ENCODE data around the gene DNAH17. TPM values are rescaled to one million over a fixed set of nuclear protein-coding genes. Genes with fewer than 3 reads are reported as not detected.

DNAH17 gene
- total RNA-seq, 1 donor from 2014 or later, result not detected

DNA sequence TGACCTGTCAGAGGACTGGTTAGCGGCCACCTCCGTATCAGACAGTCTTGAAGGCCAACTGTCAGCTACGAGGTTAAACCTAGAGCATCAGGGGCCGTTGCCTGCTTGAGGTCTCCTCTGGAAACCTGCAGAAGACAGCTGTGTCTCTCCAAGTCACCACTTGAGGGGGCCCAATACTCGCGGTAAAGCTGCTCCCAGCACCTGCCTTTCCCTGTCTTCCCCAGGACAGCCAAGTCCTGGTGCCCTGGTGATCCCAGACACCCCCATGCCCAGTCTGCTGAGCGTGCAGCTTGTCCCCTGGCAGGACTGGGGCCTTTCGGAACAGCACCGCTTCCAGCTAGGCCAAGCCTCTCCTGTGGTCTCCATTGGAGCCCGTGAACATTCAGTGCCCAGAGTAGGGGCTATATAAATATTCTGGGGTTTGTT, 80.1 kb downstream of the DNAH17 start:
- Histone ChIP-seq H3K4me3 (no peak overlapping the region), H3K27me3 (no peaks in the 10 kb centered on the region), H3K27ac (no peak overlapping the region), H3K4me1 (no peaks in the 10 kb centered on the region), H3K9me3 (no peaks in the 10 kb centered on the region), H3K36me3 (no peaks in the 10 kb centered on the region)
- DNase-seq (ENCODE audit: low spot score in 2 of 2), result peak; percentile 19 to 68
- TF ChIP-seq, protein P1, sequence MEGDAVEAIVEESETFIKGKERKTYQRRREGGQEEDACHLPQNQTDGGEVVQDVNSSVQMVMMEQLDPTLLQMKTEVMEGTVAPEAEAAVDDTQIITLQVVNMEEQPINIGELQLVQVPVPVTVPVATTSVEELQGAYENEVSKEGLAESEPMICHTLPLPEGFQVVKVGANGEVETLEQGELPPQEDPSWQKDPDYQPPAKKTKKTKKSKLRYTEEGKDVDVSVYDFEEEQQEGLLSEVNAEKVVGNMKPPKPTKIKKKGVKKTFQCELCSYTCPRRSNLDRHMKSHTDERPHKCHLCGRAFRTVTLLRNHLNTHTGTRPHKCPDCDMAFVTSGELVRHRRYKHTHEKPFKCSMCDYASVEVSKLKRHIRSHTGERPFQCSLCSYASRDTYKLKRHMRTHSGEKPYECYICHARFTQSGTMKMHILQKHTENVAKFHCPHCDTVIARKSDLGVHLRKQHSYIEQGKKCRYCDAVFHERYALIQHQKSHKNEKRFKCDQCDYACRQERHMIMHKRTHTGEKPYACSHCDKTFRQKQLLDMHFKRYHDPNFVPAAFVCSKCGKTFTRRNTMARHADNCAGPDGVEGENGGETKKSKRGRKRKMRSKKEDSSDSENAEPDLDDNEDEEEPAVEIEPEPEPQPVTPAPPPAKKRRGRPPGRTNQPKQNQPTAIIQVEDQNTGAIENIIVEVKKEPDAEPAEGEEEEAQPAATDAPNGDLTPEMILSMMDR (IDR thresholded peaks at IDR 0.05), result peak; percentile 56 to 71 (median 69)
- intact Hi-C loops (cut with DNase I), result loop anchor here (1.0 to 2.0 kb wide), 2 partner anchors 211 to 248 kb away; no protein-coding TSS in a partner anchor

DNA sequence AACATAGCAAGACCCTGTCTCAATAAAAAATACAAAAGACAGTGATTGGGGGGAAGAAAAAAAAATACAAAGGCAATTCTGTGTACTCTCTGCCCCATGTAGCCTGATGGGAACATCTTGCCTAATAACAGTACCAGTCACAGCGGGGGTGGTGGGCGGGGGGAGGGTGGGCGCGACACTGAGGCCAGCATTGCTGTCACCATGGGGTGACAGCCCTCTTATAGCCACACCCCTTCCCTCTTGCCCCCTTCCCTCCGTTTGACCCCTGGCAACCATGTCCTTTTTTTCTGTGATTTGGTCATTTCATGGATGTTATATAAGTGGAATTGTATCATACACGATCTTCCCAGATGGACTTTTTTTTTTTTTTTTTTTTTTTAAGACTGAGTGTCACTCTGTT, 80.9 kb downstream of the DNAH17 start:
- Histone ChIP-seq H3K36me3 (no peaks in the 10 kb centered on the region), H3K27ac (no peak overlapping the region), H3K9me3 (no peaks in the 10 kb centered on the region), H3K27me3 (no peaks in the 10 kb centered on the region), H3K4me1 (no peaks in the 10 kb centered on the region), H3K4me3 (no peak overlapping the region)
- TF ChIP-seq, protein P1 (IDR thresholded peaks at IDR 0.05), result no peak
- intact Hi-C loops (cut with DNase I), result loop anchor here (2.0 kb wide), 1 partner anchor 248 kb away; no protein-coding TSS in a partner anchor
- no peak for DNase-seq (ENCODE audit: low spot score in 2 of 2)

DNA sequence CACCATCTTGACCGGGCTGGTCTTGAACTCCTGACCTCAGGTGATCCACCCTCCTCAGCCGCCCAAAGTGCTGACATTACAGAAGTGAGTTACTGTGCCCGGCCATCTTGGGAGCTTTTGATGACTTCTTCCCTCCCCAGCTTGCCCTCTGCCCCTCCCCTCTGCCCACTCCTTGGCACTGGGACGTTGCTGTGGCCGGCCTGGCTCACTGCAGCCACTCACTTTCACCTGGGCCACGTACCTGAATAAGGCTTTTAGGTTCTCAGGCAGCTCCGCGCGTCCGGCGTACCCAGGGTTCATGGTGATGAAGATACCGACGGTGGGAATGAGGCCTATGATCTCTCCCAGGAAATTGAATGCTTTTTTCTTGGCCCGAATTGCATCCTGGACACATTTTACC, 81.6 kb downstream of the DNAH17 start:
- Histone ChIP-seq H3K4me3 (no peak overlapping the region), H3K4me1 (no peaks in the 10 kb centered on the region), H3K27me3 (no peaks in the 10 kb centered on the region), H3K36me3 (no peaks in the 10 kb centered on the region), H3K9me3 (no peaks in the 10 kb centered on the region), H3K27ac (no peak overlapping the region)
- TF ChIP-seq, protein P1 (IDR thresholded peaks at IDR 0.05), result no peak
- DNase-seq (ENCODE audit: low spot score in 2 of 2), result no peak
- intact Hi-C loops (cut with DNase I), result loop anchor here (2.0 kb wide), 1 partner anchor 249 kb away; no protein-coding TSS in a partner anchor

DNA sequence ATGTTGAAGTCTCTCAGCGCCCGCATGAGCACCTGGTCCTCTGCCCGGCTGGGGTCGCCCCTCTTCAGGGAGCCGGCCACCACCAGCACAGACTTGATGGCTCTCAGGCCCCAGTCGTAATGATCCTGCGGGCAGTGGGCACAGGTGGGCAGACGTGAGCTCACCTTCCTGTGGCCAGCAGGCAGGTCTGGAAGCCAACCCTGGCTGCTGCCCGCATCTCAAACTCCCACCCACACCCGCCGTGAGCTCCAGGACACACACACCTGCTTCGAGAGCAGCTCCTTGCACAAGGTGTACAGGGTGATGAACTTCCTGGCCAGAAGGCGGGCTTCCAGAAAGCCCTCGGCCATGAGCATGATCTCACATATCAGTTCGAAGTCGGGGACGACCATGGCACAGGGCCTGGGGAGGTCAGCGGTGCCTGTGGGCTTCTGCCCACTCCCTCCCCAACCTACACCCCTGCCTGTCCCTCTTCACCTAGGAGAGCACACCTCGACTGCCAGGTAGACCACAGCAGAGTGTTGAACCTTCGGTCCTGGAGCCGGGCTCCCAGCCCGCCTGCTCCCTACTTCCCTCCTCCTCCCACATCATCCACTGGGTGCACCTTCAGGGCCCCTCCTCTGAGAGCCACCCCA, 82.4 kb downstream of the DNAH17 start:
- Histone ChIP-seq H3K36me3 (no peaks in the 10 kb centered on the region), H3K4me3 (no peak overlapping the region), H3K4me1 (no peaks in the 10 kb centered on the region), H3K27me3 (no peaks in the 10 kb centered on the region), H3K9me3 (no peaks in the 10 kb centered on the region), H3K27ac (no peak overlapping the region)
- no peak for DNase-seq (ENCODE audit: low spot score in 2 of 2)
- TF ChIP-seq, protein P1 (IDR thresholded peaks at IDR 0.05), result no peak
- intact Hi-C loops (cut with DNase I), result no loop called here

DNA sequence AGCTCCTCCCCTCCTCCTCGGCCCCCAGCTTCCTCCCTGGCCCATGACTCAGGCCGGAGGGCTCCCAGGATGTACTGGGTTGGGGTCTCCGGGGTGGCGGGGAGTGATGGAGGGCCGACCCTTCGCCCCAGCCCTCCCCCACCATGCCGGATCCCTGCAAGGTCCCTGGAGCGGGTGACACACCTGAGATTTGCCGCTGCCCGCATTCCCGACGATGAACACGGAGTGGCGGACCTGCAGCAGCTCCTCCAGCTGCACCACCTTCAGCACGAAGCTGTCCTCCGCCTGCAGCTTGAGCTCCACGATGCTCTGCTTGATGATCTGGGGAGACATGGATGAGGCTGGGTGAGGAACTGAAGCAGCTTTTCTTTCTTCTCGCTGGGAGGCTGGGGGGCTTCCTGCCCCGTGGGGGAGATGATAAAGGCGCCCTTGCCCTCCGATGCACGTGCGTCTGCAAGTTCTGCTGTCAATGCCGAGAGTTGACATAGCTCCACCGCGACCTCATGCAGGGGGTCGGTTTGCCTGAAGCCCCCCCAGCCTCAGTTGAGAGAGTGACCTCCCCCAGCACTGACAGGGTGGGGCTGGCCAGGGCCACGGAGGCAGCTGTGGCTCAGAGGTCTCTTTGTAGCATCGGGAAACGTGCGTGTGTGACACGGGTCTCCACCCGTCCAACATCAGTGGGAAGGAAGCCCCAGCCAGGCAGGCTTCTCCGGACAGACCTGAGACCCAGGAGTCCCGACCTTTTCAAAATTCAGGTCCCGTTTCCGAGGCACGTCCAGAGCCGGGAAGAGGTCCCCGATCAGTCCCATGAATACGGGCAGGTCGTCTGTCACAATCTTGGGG, 83.1 kb downstream of the DNAH17 start:
- Histone ChIP-seq H3K27me3 (no peaks in the 10 kb centered on the region), H3K4me3 (no peak overlapping the region), H3K27ac (no peak overlapping the region), H3K9me3 (no peaks in the 10 kb centered on the region), H3K36me3 (no peaks in the 10 kb centered on the region), H3K4me1 (no peaks in the 10 kb centered on the region)
- TF ChIP-seq, protein P1 (IDR thresholded peaks at IDR 0.05), result no peak
- no peak for DNase-seq (ENCODE audit: low spot score in 2 of 2)
- intact Hi-C loops (cut with DNase I), result no loop called here

Data from ascending aorta (tissue), 2 donors.